ENCODE data around the gene STIM1.
"Not testable (repeated sequence)": the region's sequence is repeated elsewhere in the genome, so short reads cannot be mapped to it uniquely, and the experiment has no call there.

STIM1 gene

GRCh38 chr11:3845670-3846069 is 9.8 kb upstream of the STIM1 start:
- H3K4me3 ChIP-seq (ENCODE audit: low read length), result no peak overlapping the region
- no peak for DNase-seq (ENCODE audit: low read depth, low spot score)

GRCh38 chr11:3849297-3849874 is 6.1 kb upstream of the STIM1 start:
- H3K4me3 ChIP-seq (ENCODE audit: low read length), result no peak overlapping the region
- no peak for DNase-seq (ENCODE audit: low read depth, low spot score)

- H3K4me3 ChIP-seq (ENCODE audit: low read length), result no peak overlapping the region
- no peak for DNase-seq (ENCODE audit: low read depth, low spot score)
Measured at GRCh38 chr11:3853545-3853842, 2.0 kb upstream of the STIM1 start.

- peak; percentile 90 for DNase-seq (ENCODE audit: low read depth, low spot score)
- H3K4me3 ChIP-seq (ENCODE audit: low read length), result peak overlapping the region; percentile 81
Measured at GRCh38 chr11:3853899-3854659, 1.4 kb upstream of the STIM1 start.

- DNase-seq (ENCODE audit: low read depth, low spot score), result no peak
- peak overlapping the region; percentile 81 for H3K4me3 ChIP-seq (ENCODE audit: low read length)
Measured at GRCh38 chr11:3854660-3854976, 846 bp upstream of the STIM1 start.

GRCh38 chr11:3855808-3856491 is 486 bp downstream of the STIM1 start:
- DNase-seq (ENCODE audit: low read depth, low spot score), result no peak
- peak overlapping the region; percentile 81 for H3K4me3 ChIP-seq (ENCODE audit: low read length)

GRCh38 chr11:3856856-3857553 is 1.5 kb downstream of the STIM1 start:
- H3K4me3 ChIP-seq (ENCODE audit: low read length), result peak overlapping the region; percentile 81
- DNase-seq (ENCODE audit: low read depth, low spot score), result no peak

- DNase-seq (ENCODE audit: low read depth, low spot score), result no peak
- peak overlapping the region; percentile 81 for H3K4me3 ChIP-seq (ENCODE audit: low read length)
Measured at GRCh38 chr11:3857628-3858027, 2.2 kb downstream of the STIM1 start.

- no peak for DNase-seq (ENCODE audit: low read depth, low spot score)
- peak overlapping the region; percentile 21 for H3K4me3 ChIP-seq (ENCODE audit: low read length)
Measured at GRCh38 chr11:3859373-3859881, 4.0 kb downstream of the STIM1 start.

GRCh38 chr11:3860375-3860774 is 4.9 kb downstream of the STIM1 start:
- DNase-seq (ENCODE audit: low read depth, low spot score), result peak; percentile 79
- H3K4me3 ChIP-seq (ENCODE audit: low read length), result peak overlapping the region; percentile 17

- H3K4me3 ChIP-seq (ENCODE audit: low read length), result peak overlapping the region; percentile 17
- not testable (repeated sequence) for DNase-seq (ENCODE audit: low read depth, low spot score)
Measured at GRCh38 chr11:3860898-3861393, 5.5 kb downstream of the STIM1 start.

- H3K4me3 ChIP-seq (ENCODE audit: low read length), result no peak overlapping the region; the same call in 1 of the 2 replicates
- DNase-seq (ENCODE audit: low read depth, low spot score), result peak; percentile 78
Measured at GRCh38 chr11:3861683-3862082, 6.2 kb downstream of the STIM1 start.

GRCh38 chr11:3865388-3866193 is 10.1 kb downstream of the STIM1 start:
- peak; percentile 76 for DNase-seq (ENCODE audit: low read depth, low spot score)
- peak overlapping the region; percentile 7; the same call in 1 of the 2 replicates for H3K4me3 ChIP-seq (ENCODE audit: low read length)

- no peak for DNase-seq (ENCODE audit: low read depth, low spot score)
- no peak overlapping the region for H3K4me3 ChIP-seq (ENCODE audit: low read length)
Measured at GRCh38 chr11:3866206-3866605, 10.7 kb downstream of the STIM1 start.

- DNase-seq (ENCODE audit: low read depth, low spot score), result no peak
- no peak overlapping the region for H3K4me3 ChIP-seq (ENCODE audit: low read length)
Measured at GRCh38 chr11:3866836-3867208, 11.4 kb downstream of the STIM1 start.

- DNase-seq (ENCODE audit: low read depth, low spot score), result no peak
- no peak overlapping the region for H3K4me3 ChIP-seq (ENCODE audit: low read length)
Measured at GRCh38 chr11:3867209-3868091, 12.0 kb downstream of the STIM1 start.

GRCh38 chr11:3873712-3874349 is 18.4 kb downstream of the STIM1 start:
- no peak for DNase-seq (ENCODE audit: low read depth, low spot score)
- no peak overlapping the region for H3K4me3 ChIP-seq (ENCODE audit: low read length)

GRCh38 chr11:3876613-3877012 is 21.1 kb downstream of the STIM1 start:
- DNase-seq (ENCODE audit: low read depth, low spot score), result no peak
- no peak overlapping the region for H3K4me3 ChIP-seq (ENCODE audit: low read length)

Data from Jurkat, Clone E6-1 (cell line).